ENCODE results near the gene SHROOM2.

Gene SHROOM2

DNA sequence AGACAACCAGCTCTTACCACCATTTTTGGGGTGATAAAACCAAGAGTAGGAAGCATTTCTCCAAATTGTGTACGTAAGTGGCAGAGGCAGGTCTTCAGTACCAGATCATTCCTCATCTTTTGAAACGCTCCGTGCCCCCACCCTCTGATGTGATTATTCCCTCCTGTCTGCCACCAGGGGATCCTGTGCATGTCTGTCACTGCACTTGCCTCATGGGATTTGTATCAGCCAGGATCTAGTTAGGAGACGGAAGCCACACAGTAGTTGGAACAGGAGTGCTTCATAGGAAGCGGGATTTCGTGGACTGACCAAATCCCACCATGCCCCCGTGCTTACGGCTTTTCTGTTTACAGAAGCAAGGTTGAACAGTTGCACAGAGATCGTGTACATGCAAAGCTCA lies 75.5 kb downstream of the SHROOM2 start:
- no peak for TF ChIP-seq POLR2AphosphoS5 (IDR thresholded peaks at IDR 0.05; ENCODE audit: low read depth, low read length)
- no peak for TF ChIP-seq TAF1 (IDR thresholded peaks at IDR 0.05; ENCODE audit: borderline replicate concordance, insufficient read depth, low read length)
- no peak for TF ChIP-seq FOXP2 (optimal IDR thresholded peaks at IDR 0.05; ENCODE audit: borderline replicate concordance, extremely low read depth, extremely low read length, insufficient read depth)
- TF ChIP-seq SIN3A (IDR thresholded peaks at IDR 0.05; ENCODE audit: borderline replicate concordance, insufficient read depth, low read length): no peak
- TF ChIP-seq, protein P1, sequence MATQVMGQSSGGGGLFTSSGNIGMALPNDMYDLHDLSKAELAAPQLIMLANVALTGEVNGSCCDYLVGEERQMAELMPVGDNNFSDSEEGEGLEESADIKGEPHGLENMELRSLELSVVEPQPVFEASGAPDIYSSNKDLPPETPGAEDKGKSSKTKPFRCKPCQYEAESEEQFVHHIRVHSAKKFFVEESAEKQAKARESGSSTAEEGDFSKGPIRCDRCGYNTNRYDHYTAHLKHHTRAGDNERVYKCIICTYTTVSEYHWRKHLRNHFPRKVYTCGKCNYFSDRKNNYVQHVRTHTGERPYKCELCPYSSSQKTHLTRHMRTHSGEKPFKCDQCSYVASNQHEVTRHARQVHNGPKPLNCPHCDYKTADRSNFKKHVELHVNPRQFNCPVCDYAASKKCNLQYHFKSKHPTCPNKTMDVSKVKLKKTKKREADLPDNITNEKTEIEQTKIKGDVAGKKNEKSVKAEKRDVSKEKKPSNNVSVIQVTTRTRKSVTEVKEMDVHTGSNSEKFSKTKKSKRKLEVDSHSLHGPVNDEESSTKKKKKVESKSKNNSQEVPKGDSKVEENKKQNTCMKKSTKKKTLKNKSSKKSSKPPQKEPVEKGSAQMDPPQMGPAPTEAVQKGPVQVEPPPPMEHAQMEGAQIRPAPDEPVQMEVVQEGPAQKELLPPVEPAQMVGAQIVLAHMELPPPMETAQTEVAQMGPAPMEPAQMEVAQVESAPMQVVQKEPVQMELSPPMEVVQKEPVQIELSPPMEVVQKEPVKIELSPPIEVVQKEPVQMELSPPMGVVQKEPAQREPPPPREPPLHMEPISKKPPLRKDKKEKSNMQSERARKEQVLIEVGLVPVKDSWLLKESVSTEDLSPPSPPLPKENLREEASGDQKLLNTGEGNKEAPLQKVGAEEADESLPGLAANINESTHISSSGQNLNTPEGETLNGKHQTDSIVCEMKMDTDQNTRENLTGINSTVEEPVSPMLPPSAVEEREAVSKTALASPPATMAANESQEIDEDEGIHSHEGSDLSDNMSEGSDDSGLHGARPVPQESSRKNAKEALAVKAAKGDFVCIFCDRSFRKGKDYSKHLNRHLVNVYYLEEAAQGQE (IDR thresholded peaks at IDR 0.05; ENCODE audit: insufficient read depth in 1 of 2, low read depth in 2 of 2, low read length in 2 of 2): no peak

DNA sequence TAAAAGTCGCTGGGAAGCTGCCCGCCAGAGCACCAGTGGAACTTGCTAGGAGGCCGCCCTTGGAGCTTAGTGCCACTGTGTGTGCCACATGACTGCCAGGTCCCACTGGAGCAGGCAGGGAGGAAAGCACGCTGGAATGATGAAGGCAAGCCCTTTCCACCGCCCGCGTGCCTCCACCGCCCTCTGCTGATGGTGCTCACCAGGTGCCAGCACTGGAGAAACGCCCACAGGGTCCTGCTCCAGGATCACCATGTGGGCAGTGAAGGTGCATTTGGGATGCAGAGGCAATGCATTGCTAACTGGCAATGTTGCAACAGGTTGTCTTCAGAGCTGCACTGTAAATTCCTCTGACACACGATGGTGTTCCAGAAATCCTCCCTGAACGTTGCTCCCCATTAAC lies 76.3 kb downstream of the SHROOM2 start:
- TF ChIP-seq SIN3A (IDR thresholded peaks at IDR 0.05; ENCODE audit: borderline replicate concordance, insufficient read depth, low read length): no peak
- TF ChIP-seq, protein P1 (IDR thresholded peaks at IDR 0.05; ENCODE audit: insufficient read depth in 1 of 2, low read depth in 2 of 2, low read length in 2 of 2): no peak
- TF ChIP-seq POLR2AphosphoS5 (IDR thresholded peaks at IDR 0.05; ENCODE audit: low read depth, low read length): no peak
- TF ChIP-seq FOXP2 (optimal IDR thresholded peaks at IDR 0.05; ENCODE audit: borderline replicate concordance, extremely low read depth, extremely low read length, insufficient read depth): no peak
- TF ChIP-seq TAF1 (IDR thresholded peaks at IDR 0.05; ENCODE audit: borderline replicate concordance, insufficient read depth, low read length): no peak

DNA sequence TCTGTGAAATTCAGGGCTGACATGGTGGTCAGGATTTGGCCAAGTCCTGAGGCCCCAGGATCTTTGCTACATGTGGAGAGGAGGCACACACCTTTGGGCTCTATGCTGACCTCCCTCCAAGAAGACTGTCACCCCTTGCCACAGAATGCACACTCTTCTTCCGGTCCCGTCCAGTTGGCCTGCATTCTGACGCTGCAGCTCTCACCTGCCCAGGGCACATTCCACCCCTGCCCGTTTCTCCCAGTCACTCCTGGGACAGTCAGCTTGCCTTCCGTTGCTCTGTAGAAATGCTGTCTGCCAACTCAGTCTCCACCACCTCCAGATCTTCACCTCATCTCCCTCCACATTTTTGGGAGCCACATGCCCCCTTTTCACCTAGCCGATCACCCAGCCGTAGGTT lies 76.7 kb downstream of the SHROOM2 start:
- TF ChIP-seq TAF1 (IDR thresholded peaks at IDR 0.05; ENCODE audit: borderline replicate concordance, insufficient read depth, low read length) (no peak), SIN3A (IDR thresholded peaks at IDR 0.05; ENCODE audit: borderline replicate concordance, insufficient read depth, low read length) (no peak), FOXP2 (optimal IDR thresholded peaks at IDR 0.05; ENCODE audit: borderline replicate concordance, extremely low read depth, extremely low read length, insufficient read depth) (no peak), POLR2AphosphoS5 (IDR thresholded peaks at IDR 0.05; ENCODE audit: low read depth, low read length) (no peak)
- TF ChIP-seq, protein P1 (IDR thresholded peaks at IDR 0.05; ENCODE audit: insufficient read depth in 1 of 2, low read depth in 2 of 2, low read length in 2 of 2): no peak

DNA sequence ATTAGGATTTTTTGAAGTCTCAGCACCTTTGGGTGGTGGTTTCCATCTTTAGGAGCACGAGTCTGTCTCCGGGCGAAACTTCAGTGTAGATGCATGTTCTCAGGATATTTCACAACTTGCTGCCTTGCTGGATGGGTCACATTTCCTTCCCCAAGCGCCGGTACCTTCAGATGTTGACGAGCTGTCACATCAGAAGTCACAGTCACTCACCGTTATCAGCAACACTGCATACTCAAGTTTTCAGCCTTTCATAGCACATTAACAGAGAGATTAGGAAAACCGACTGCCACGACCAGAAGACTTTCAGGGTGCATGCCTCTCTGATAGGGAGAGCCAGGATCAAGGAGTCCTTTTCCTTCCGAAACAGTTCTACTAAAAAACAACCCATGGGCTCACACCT lies 77.8 kb downstream of the SHROOM2 start:
- TF ChIP-seq SIN3A (IDR thresholded peaks at IDR 0.05; ENCODE audit: borderline replicate concordance, insufficient read depth, low read length): no peak

DNA sequence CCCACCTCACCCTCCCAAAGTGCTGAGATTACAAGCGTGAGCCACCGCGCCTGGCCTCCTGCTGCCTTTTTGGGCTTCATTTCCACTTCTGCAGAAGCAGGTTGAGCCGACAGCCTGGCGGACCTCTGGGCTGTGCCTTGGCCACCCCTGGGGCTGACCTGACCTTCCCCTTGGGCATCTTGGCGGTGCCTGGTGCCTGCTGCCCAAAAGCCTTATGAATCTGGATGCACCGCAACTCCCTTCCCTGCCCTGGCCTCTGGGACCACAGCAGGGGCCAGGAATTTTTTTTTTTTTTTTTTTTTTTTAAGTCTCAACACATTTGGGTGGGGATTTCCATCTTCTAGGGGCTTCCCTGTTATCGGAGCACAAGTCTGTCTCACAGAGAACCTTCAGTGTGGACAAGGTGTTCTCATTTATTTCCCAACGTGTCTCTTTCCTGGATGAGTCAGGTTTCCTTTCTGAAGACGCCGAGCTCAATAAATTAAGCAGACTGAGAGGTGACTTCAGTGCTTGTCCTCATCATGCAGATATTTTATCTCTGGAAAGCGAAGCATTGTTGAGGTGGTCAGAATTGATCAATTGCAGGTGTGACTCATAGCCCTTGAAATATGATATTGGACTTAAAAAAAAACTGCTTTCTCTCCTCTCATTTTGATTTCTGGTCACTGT lies 79.7 kb downstream of the SHROOM2 start:
- TF ChIP-seq FOXP2 (optimal IDR thresholded peaks at IDR 0.05; ENCODE audit: borderline replicate concordance, extremely low read depth, extremely low read length, insufficient read depth) (no peak), POLR2AphosphoS5 (IDR thresholded peaks at IDR 0.05; ENCODE audit: low read depth, low read length) (no peak), SIN3A (IDR thresholded peaks at IDR 0.05; ENCODE audit: borderline replicate concordance, insufficient read depth, low read length) (no peak), TAF1 (IDR thresholded peaks at IDR 0.05; ENCODE audit: borderline replicate concordance, insufficient read depth, low read length) (no peak)
- TF ChIP-seq, protein P1 (IDR thresholded peaks at IDR 0.05; ENCODE audit: insufficient read depth in 1 of 2, low read depth in 2 of 2, low read length in 2 of 2): no peak

Data from PFSK-1 (cell line).